Pancreas (tissue), 10 donors: ENCODE measurements around the gene POLR3H. TPM values are rescaled to one million over a fixed set of nuclear protein-coding genes. Genes with fewer than 3 reads are reported as not detected.

ENCODE experiments used
- ATAC-seq, 4 donors: fragments of 200-7000 bp; cut with Tn5 transposase; one replicate each; pipeline versions ENCODE4 v1.8.0 to v1.9.1; 2020; ENCODE audit warnings: mild to moderate bottlenecking in 4 of 4, moderate library complexity in 4 of 4
- DNase-seq, 6 donors: peaks; one replicate each; pipeline ENCODE4 v3.0.0-alpha.2; 2020
- FAIRE-seq: peaks from 2 replicates; lab custom pipeline; 2012; peaks lifted over from hg19 to GRCh38; lab: Jason Lieb, UNC
- H3K27ac ChIP-seq, 4 donors: fragments of 200-600 bp; sonication (generic); 1 replicate in 3 of 4; 2 replicates in 1 of 4; pipeline versions ENCODE4 v1.5.0 to v1.8.0; 2020
- H3K27me3 ChIP-seq, 4 donors: fragments of 200-600 bp; one replicate each; pipeline ENCODE4 v1.8.0; 2021
- H3K36me3 ChIP-seq, 3 donors: fragments of 200-600 bp; sonication (generic) in 1 of 3; one replicate each; pipeline versions ENCODE4 v1.5.0 to v1.8.0; 2020 to 2021
- H3K4me1 ChIP-seq, 3 donors: fragments of 200-600 bp; one replicate each; pipeline ENCODE4 v1.8.0; 2021
- H3K4me3 ChIP-seq, 4 donors: fragments of 200-600 bp; sonication (generic) in 2 of 4; one replicate each; pipeline versions ENCODE4 v1.5.0 to v1.8.0; 2020 to 2021
- H3K9me3 ChIP-seq, 4 donors: fragments of 200-600 bp; one replicate each; pipeline ENCODE4 v1.8.0; 2021
- WGBS, 2 donors: extraction: QIAGEN DNeasy Blood & Tissue Kit; methylation state at CpG; one replicate each; pipeline ENCODE4 v1.1.7; 2013; 5-methylcytosine and 5-hydroxymethylcytosine counted together
- intact Hi-C, 3 donors: fragments of 100-400 bp; cut with DNase I; formaldehyde crosslinking; loops; one replicate each; pipeline versions ENCODE4 v1.11.1 to v1.14.2; 2022
- polyA plus RNA-seq, 2 donors: library from polyadenylated mRNA; stranded (reverse); fragments of 200-250 nt; gene quantifications; one replicate each; pipeline ENCODE4 v1.2.3, GENCODE V29; 2013
- total RNA-seq, 6 donors: library from RNA; stranded (reverse); fragmentation: NEBNext Ultra II Directional in 4 of 6; extraction: Animal tissue kit (Norgen Biotek cat#: 25700) in 4 of 6; gene quantifications; one replicate each; pipeline versions ENCODE4 v1.2.1 to v1.2.4, GENCODE V29; 2021 to 2023
- TF ChIP-seq, protein P1 (sequence below), 4 donors: fragments of 200-600 bp; sonication (generic) in 3 of 4; IDR thresholded peaks; one replicate each; pipeline versions ENCODE4 v1.5.0 to v1.8.0; 2021; ENCODE audit warnings: antibody characterized with exemption in 4 of 4
- donor health status: healthy with polysubstance abuse.
- donor health status: DM: no; HTN: no; CAD: no; lungs with moderate emphysema.
- donor health status: DM: no; HTN: no; CAD: no.
- donor health status: control.
- donor health status: control.
- donor health status: Bipolar disorder and iron deficiency.
- donor health status: DM: yes; HTN: yes; CAD: no.
- donor health status: DM: no; HTN: no; CAD: no.
- donor health status: DM: no; HTN: no; CAD: no.
- donor health status: DM: yes; HTN: yes; CAD: no.

The POLR3H gene
- total and polyA plus RNA-seq, 8 donors, result 11.0 to 22.0 (median 14.4) TPM

DNA sequence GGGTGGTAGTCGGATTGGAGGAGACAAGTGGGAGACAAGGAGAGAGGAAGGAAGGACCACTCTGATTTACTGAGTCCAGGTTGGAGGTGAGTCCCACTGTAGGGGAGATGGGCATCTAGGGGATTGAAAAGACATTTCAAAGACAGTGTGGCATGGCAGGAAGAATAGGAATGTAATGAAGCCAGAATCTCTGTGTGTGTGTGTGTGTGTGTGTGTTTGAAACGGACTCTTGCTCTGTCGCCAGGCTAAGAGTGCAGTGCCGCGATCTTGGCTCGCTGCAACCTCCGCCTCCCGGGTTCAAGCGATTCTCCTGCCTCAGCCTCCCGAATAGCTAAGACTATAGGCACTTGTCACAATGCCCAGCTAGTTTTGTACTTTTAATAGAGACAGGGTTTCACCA, 12.3 kb upstream of the POLR3H start:
- DNase-seq (no peak), ATAC-seq (no peak), FAIRE-seq (no peak)
- TF ChIP-seq, protein P1, sequence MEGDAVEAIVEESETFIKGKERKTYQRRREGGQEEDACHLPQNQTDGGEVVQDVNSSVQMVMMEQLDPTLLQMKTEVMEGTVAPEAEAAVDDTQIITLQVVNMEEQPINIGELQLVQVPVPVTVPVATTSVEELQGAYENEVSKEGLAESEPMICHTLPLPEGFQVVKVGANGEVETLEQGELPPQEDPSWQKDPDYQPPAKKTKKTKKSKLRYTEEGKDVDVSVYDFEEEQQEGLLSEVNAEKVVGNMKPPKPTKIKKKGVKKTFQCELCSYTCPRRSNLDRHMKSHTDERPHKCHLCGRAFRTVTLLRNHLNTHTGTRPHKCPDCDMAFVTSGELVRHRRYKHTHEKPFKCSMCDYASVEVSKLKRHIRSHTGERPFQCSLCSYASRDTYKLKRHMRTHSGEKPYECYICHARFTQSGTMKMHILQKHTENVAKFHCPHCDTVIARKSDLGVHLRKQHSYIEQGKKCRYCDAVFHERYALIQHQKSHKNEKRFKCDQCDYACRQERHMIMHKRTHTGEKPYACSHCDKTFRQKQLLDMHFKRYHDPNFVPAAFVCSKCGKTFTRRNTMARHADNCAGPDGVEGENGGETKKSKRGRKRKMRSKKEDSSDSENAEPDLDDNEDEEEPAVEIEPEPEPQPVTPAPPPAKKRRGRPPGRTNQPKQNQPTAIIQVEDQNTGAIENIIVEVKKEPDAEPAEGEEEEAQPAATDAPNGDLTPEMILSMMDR (IDR thresholded peaks at IDR 0.05), result no peak
- intact Hi-C loops, result no loop called here
- Histone ChIP-seq H3K4me3 (no peak overlapping the region), H3K27me3 (no peaks in the 10 kb centered on the region), H3K27ac (peak overlapping the region in 1 of 4 donors; percentile 34), H3K36me3 (no peaks in the 10 kb centered on the region), H3K4me1 (peaks cover 0 to 16% (median 0%) of the 10 kb centered on the region in 3 donors), H3K9me3 (no peaks in the 10 kb centered on the region)
- 90 to 91% methylated on average over 10 of the region's 10 CpGs for WGBS, 2 donors

DNA sequence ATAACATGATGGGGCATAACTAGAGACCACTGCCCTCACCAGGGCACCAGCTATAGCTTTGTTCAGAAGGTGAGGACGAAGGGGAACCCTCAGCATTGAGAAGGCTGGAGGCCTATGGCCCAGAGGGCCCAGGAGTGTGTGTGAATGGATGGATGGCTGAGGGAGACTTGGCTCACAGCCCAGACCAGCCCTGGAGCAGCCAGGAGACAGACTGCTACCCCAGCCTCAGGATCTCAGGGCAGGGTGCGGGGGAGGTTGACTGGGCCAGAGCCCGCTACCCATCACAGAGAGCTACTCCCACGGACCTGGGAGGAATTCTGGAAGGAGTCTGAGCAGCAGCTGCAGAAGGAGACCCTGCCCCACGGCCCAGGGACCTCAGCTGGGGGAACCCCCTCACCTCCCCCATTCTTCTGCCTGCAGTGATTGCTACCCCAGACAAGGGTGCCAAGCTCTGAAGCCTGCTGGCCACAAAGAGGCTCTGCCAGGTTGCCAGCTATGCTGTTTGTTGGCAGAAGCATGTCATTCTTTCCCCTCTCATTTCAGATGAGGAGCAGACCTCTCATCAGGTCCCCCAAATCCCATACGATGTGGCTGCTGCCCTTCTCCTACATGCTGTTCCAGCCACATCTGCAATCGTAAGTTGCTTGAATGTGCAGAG, 11.2 kb upstream of the POLR3H start:
- FAIRE-seq (no peak), DNase-seq (no peak), ATAC-seq (no peak)
- intact Hi-C loops, result no loop called here
- no peak overlapping the region for H3K4me3 ChIP-seq
- no peaks in the 10 kb centered on the region for H3K27me3 ChIP-seq
- TF ChIP-seq, protein P1 (IDR thresholded peaks at IDR 0.05), result no peak
- H3K27ac ChIP-seq, result no peak overlapping the region
- peaks cover 0 to 15% (median 0%) of the 10 kb centered on the region in 3 donors for H3K4me1 ChIP-seq
- H3K9me3 ChIP-seq, result no peaks in the 10 kb centered on the region
- WGBS, 2 donors, result 80 to 86% methylated on average over 7 of the region's 7 CpGs
- H3K36me3 ChIP-seq, result no peaks in the 10 kb centered on the region

DNA sequence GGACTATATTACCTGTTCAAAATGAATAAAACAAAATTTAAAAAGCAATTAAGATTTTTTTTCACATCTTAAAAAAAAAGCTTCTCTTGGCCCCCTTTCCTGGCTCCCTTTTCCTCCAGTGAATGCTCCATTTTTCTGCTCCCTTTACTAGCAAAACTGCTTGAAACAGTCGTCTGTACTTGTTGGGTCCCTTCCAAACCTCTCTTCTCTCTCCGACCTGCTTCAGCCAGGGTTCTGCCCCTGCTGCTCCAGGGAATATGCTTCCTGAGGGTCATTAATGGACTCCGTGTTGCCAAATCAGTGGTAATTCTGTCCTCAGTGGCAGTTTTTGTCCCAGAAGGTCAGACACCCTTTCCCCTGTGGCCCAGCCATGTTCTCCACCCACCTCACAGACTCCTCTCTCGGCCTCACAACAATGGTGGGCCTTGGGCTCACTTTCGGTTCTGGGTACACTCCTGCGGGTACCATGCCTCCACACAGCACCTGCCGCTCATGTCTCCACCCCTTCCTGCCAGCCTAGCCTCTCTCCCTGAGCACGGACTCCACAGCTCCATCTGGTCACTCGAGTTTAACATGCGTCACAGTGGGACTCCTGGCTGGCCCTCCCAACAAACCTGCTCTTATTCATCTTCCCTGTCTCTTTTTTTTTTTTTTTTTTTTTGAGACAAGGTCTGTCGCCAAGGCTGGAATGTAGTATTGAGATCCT, 7.8 kb upstream of the POLR3H start:
- Histone ChIP-seq H3K36me3 (no peaks in the 10 kb centered on the region), H3K9me3 (no peaks in the 10 kb centered on the region), H3K27me3 (no peaks in the 10 kb centered on the region), H3K4me3 (no peak overlapping the region), H3K27ac (no peak overlapping the region), H3K4me1 (peaks cover 0 to 4% (median 0%) of the 10 kb centered on the region in 3 donors)
- ATAC-seq, result no peak
- intact Hi-C loops, result no loop called here
- 68 to 76% methylated on average over 10 to 11 of the region's 11 CpGs for WGBS, 2 donors
- TF ChIP-seq, protein P1 (IDR thresholded peaks at IDR 0.05), result no peak
- no peak for FAIRE-seq
- peak in 1 of 6 donors; percentile 20 for DNase-seq

DNA sequence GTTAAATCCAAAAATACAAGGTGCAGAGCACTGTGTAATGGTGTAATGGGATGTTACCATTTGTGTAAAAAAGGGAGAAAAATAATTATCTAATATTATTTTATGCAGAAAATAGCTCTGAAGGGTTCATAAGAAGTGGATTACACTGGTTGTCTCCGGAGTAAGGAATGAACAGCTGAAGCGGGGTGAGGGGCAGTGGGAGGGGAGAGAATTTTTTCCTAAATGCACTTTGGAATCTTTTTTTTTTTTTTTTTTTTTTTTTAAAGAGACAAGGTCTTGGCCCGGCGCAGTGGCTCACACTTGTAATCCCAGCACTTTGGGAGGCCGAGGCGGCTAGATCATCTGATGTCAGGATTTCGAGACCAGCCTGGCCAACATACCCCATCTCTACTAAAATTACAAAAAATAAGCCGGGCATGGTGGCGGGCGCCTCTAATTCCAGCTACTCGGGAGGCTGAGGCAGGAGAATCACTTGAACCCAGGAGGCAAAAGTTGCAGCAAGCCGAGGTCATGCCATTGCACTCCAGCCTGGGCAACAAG, 6.8 kb upstream of the POLR3H start:
- FAIRE-seq (no peak), ATAC-seq (no peak), DNase-seq (peak in 1 of 6 donors; percentile 15)
- no peak overlapping the region for H3K4me3 ChIP-seq
- H3K27me3 ChIP-seq, result no peaks in the 10 kb centered on the region
- H3K27ac ChIP-seq, result no peak overlapping the region
- no peaks in the 10 kb centered on the region for H3K4me1 ChIP-seq
- intact Hi-C loops, result no loop called here
- WGBS, 2 donors, result 82 to 91% methylated on average over 12 of the region's 12 CpGs
- TF ChIP-seq, protein P1 (IDR thresholded peaks at IDR 0.05), result no peak
- H3K36me3 ChIP-seq, result no peaks in the 10 kb centered on the region
- no peaks in the 10 kb centered on the region for H3K9me3 ChIP-seq
